KMS-11 (cell line): ENCODE data around the gene SYMPK.

Experiments
- H2AFZ ChIP-seq: fragments of 200-600 bp; sonication (generic); 2 replicates; pipeline ENCODE4 v1.6.1; 2016; ENCODE audit warnings: antibody characterized with exemption, mixed run types, low read depth
- H3K27ac ChIP-seq: fragments of 200-600 bp; sonication (generic); 2 replicates; pipeline ENCODE4 v1.6.1; 2016; ENCODE audit warnings: mild to moderate bottlenecking, mixed run types
- H3K27me3 ChIP-seq: fragments of 200-600 bp; sonication (generic); 2 replicates; pipeline ENCODE4 v1.6.1; 2017; ENCODE audit warnings: mild to moderate bottlenecking, low read depth, mixed run types, moderate library complexity; ENCODE audit not compliant: insufficient read depth
- H3K36me3 ChIP-seq: fragments of 200-600 bp; sonication (generic); 2 replicates; pipeline ENCODE4 v1.6.1; 2017; ENCODE audit warnings: mild to moderate bottlenecking, mixed run types; ENCODE audit not compliant: insufficient read depth
- H3K4me1 ChIP-seq: fragments of 200-600 bp; sonication (generic); 2 replicates; pipeline ENCODE4 v1.6.1; 2016; ENCODE audit warnings: mild to moderate bottlenecking, low read depth, mixed run types; ENCODE audit not compliant: poor library complexity, severe bottlenecking
- H3K4me2 ChIP-seq: fragments of 200-600 bp; sonication (generic); 2 replicates; pipeline ENCODE4 v1.7.0; 2016; ENCODE audit warnings: mild to moderate bottlenecking, mixed run types
- H3K4me3 ChIP-seq: fragments of 200-600 bp; sonication (generic); IDR thresholded peaks from 2 replicates; pipeline ENCODE4 v1.6.1; 2017; ENCODE audit warnings: low read depth, low read length, mixed read lengths; ENCODE audit not compliant: insufficient read depth
- H3K79me2 ChIP-seq: fragments of 200-600 bp; sonication (generic); 2 replicates; pipeline ENCODE4 v1.6.1; 2016; ENCODE audit warnings: low read depth, mixed run types; ENCODE audit not compliant: insufficient read depth
- H3K9ac ChIP-seq: fragments of 200-600 bp; sonication (generic); 2 replicates; pipeline ENCODE4 v1.6.1; 2016; ENCODE audit warnings: mild to moderate bottlenecking, mixed run types
- H4K20me1 ChIP-seq: fragments of 200-600 bp; sonication (generic); 2 replicates; pipeline ENCODE4 v1.6.1; 2016; ENCODE audit warnings: mild to moderate bottlenecking, mixed run types; ENCODE audit not compliant: insufficient read depth
- TF ChIP-seq, protein P1 (sequence below): fragments of 200-600 bp; sonication (generic); conservative IDR thresholded peaks from 2 replicates; pipeline ENCODE4 v1.6.1; 2017; ENCODE audit warnings: low read depth, mild to moderate bottlenecking, antibody characterized with exemption, low read length, moderate library complexity, mixed read lengths

Gene SYMPK

DNA sequence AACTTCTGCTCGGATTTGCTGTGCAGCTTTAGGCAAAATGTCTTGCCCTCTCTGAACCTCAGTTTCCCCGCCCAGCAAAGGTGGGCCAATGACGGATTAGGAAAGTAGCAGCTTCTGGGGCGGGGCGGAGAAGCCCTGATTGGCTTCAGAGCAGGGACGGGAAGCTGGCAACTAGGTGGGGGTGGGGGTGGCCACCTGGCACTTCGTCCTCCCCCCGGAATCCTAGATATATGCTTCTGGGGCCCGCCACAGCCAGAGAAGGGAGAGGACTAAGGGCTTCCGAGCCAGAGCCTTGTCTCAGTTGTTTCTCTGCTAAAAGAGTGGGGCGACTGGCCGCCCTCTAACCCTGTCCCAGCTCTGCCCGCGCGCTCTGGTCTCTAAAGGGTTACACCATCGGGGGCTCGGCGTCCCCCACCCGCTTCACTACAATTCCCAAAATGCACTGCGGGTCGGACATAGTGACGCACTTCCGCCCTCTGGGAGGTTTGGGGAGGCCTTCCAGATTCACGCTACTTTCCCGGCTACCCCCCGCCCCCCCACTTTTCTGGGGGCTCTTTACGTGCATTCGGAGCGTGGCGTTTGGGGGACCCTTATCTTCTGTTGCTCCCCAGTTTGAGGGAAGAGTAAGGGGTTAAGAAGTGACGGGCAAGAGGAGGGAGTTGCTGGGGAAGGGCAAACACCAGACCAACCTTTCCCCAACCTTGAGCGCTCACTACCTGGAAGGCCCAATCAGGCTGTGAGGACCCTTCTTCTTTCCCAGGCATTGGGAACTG, 23.7 kb upstream of the SYMPK start:
- Histone ChIP-seq H3K4me1 (peaks cover 22% of the 10 kb centered on the region), H3K4me3 (no peak overlapping the region), H2AFZ (peak overlapping the region; percentile 60), H3K9ac (peak overlapping the region; percentile 48), H3K27ac (peak overlapping the region; percentile 46), H4K20me1 (no peaks in the 10 kb centered on the region), H3K36me3 (no peaks in the 10 kb centered on the region), H3K4me2 (peak overlapping the region; percentile 54), H3K79me2 (no peaks in the 10 kb centered on the region), H3K27me3 (no peaks in the 10 kb centered on the region)
- TF ChIP-seq, protein P1, sequence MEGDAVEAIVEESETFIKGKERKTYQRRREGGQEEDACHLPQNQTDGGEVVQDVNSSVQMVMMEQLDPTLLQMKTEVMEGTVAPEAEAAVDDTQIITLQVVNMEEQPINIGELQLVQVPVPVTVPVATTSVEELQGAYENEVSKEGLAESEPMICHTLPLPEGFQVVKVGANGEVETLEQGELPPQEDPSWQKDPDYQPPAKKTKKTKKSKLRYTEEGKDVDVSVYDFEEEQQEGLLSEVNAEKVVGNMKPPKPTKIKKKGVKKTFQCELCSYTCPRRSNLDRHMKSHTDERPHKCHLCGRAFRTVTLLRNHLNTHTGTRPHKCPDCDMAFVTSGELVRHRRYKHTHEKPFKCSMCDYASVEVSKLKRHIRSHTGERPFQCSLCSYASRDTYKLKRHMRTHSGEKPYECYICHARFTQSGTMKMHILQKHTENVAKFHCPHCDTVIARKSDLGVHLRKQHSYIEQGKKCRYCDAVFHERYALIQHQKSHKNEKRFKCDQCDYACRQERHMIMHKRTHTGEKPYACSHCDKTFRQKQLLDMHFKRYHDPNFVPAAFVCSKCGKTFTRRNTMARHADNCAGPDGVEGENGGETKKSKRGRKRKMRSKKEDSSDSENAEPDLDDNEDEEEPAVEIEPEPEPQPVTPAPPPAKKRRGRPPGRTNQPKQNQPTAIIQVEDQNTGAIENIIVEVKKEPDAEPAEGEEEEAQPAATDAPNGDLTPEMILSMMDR: no peak

DNA sequence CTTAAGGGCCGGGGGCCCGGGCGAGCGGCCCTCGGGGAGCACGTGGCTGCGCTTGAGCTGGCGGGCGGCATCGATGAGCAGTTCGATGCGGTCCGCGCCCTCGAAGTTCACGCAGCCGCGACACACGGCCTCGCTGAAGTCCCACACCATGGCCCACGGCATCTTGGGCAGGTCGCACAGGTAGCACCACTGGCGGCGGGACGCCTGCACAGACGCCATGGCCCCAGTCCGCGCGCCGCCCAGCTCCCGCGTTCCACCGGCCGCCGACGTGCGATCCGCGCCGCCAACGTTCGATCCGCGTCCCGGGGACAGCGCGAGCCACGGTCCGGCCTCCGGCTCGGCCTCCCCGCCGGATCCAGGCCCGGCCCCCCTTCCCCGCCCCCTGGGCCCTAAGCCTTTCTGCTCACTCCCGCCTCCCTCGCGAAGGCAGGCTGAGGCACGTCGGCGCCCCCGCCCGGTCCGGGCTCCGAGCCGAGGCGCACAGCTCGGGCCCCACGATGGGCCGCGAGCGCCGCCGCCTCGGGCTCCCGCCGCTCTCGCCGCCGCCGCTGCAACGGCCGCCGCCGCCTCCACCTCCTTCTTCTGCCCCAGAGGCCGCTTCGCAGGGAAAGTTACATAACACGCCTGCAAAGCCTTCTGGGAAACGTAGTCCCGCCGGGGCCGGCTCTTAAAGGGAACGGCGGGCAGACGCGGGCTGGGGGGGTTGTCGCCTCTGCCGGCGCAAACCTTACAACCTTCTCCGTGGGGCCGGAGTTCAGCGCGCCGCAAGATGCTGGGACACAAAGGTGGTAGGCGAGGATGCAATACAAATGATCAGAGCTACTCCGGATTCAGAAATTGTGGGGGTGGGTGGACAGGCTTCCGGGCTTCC, 22.8 kb upstream of the SYMPK start, which contains the start of gene IRF2BP1:
Gene IRF2BP1 (minus strand): TSS at position 586 of the 871 bp plus-strand sequence. CDS start 367 bp downstream, at position 219.
- Histone ChIP-seq H2AFZ (peak within 1 kb of the TSS; percentile 60), H4K20me1 (no peaks in the 10 kb centered on the region), H3K36me3 (no peaks in the 10 kb centered on the region), H3K9ac (peak within 1 kb of the TSS; percentile 48), H3K4me3 (no peak within 1 kb of the TSS), H3K79me2 (no peaks in the 10 kb centered on the region), H3K4me1 (peaks cover 28% of the 10 kb centered on the region), H3K27me3 (no peaks in the 10 kb centered on the region), H3K4me2 (peak within 1 kb of the TSS; percentile 54), H3K27ac (peak within 1 kb of the TSS; percentile 46)
- TF ChIP-seq, protein P1: no peak

DNA sequence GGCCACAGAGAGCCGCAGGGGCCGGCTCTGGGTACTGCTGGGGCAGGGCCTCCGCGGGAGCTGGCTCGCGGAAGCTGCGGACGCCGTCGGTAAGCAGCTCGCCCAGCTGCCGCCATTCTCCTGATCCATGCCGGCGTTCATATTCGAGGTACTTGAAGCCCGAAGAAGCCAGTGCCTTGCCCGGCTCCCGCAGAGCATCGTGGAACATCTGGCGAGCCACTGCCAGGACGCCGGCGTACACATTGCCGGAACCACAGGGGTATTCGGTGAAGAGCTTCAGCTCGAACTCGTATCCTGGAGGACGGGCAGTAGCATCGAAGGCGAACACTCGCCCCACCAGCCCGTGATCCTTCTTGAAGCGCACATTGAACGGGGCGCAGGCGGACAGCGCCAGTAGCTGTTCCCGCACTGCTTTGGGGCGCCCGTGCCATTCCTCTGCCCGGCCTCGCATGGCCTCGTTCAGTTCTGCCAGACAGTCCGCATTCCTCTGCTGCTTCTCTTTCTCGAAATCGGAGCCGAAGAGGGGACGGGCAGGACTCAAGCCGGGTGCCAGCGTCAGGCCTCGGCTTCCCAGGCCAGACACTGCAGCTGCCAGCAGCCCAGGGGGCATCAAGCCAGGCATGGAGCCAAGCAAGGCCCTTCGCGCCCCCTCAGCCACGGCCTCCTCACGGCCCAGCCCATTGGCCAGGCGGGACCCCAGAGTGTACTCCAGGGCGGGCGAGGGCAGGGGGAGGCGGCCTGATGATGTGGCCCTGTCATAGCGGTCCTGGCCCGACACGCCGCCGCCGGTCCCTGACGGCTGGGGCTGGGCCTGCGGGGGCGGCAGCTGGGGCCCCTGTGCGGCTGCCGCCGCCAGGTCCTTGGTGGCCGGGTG, 22.0 kb upstream of the SYMPK start:
- peak overlapping the region; percentile 43; the same call in 1 of the 2 replicates for H3K4me2 ChIP-seq
- peak overlapping the region; percentile 39 for H3K27ac ChIP-seq
- peak overlapping the region; percentile 48; the same call in 1 of the 2 replicates for H3K9ac ChIP-seq
- peaks cover 28% of the 10 kb centered on the region for H3K4me1 ChIP-seq
- TF ChIP-seq, protein P1: no peak
- H3K79me2 ChIP-seq: no peaks in the 10 kb centered on the region
- no peaks in the 10 kb centered on the region for H4K20me1 ChIP-seq
- no peaks in the 10 kb centered on the region for H3K36me3 ChIP-seq
- no peaks in the 10 kb centered on the region for H3K27me3 ChIP-seq
- H3K4me3 ChIP-seq: no peak overlapping the region
- no peak overlapping the region for H2AFZ ChIP-seq
